HL-60 (cell line): ENCODE data around the gene TIMM44.

Source experiments
- DNase-seq, 2 experiments: peaks; one replicate each; pipeline ENCODE4 v3.0.0-alpha.2; 2010 to 2020; ENCODE audit warnings: low read depth in 1 of 2, low spot score in 1 of 2
- H3K27ac ChIP-seq: fragments of 250-450 bp; sonication (Bioruptor Pico); replicated peaks from 2 replicates; pipeline ENCODE4 v1.5.1; 2020; ENCODE audit warnings: mild to moderate bottlenecking, moderate library complexity
- H3K27me3 ChIP-seq: fragments of 250-450 bp; sonication (Bioruptor Pico); 2 replicates; pipeline ENCODE4 v1.5.1; 2021; ENCODE audit warnings: mild to moderate bottlenecking, moderate library complexity; ENCODE audit not compliant: insufficient read depth, poor library complexity, severe bottlenecking
- H3K4me3 ChIP-seq: replicated peaks from 2 replicates; pipeline ENCODE4 v1.5.1; 2011; ENCODE audit warnings: mild to moderate bottlenecking, control low read depth, low read length; ENCODE audit not compliant: insufficient read depth
- GABPA ChIP-seq: IDR thresholded peaks from 2 replicates; pipeline ENCODE4 v1.6.1; 2012; ENCODE audit warnings: low read depth
- POLR2AphosphoS5 ChIP-seq: IDR thresholded peaks from 2 replicates; pipeline ENCODE4 v1.6.1; 2012; ENCODE audit warnings: low read depth
- SPI1 ChIP-seq: IDR thresholded peaks from 2 replicates; pipeline ENCODE4 v1.6.1; 2012; ENCODE audit warnings: low read depth, mild to moderate bottlenecking, borderline replicate concordance
- TF ChIP-seq, protein P1 (sequence below): IDR thresholded peaks from 2 replicates; pipeline ENCODE4 v1.6.1; 2012; ENCODE audit warnings: low read depth; ENCODE audit not compliant: insufficient replicate concordance
- TF ChIP-seq, protein P2 (sequence below): IDR thresholded peaks from one replicate; pipeline ENCODE4 v1.5.1; 2011; ENCODE audit warnings: low read length, control low read depth, inconsistent platforms; ENCODE audit not compliant: insufficient read depth

The TIMM44 gene

DNA sequence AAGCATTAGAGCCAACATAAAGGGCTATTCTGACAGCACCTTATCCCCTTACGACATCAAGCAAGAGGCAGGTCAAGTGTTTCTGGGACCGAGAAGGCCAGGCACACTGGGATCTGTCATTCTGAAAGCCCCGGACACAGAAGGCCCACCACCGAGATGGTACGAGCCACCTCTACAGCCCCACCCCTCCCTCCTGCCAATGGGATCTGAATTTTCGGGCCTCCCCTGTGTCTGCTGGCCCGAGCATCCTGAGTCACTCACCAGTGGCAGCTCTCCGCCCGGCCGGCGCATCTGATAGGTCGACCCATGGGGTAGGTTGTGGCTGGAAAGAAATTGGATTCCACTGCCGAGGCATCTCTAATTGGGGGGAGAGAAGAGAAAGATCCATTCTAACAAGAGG lies 2.6 kb downstream of the TIMM44 start:
- DNase-seq = no peak
- TF ChIP-seq SPI1 (no peak), GABPA (no peak), POLR2AphosphoS5 (no peak)
- TF ChIP-seq, protein P1, sequence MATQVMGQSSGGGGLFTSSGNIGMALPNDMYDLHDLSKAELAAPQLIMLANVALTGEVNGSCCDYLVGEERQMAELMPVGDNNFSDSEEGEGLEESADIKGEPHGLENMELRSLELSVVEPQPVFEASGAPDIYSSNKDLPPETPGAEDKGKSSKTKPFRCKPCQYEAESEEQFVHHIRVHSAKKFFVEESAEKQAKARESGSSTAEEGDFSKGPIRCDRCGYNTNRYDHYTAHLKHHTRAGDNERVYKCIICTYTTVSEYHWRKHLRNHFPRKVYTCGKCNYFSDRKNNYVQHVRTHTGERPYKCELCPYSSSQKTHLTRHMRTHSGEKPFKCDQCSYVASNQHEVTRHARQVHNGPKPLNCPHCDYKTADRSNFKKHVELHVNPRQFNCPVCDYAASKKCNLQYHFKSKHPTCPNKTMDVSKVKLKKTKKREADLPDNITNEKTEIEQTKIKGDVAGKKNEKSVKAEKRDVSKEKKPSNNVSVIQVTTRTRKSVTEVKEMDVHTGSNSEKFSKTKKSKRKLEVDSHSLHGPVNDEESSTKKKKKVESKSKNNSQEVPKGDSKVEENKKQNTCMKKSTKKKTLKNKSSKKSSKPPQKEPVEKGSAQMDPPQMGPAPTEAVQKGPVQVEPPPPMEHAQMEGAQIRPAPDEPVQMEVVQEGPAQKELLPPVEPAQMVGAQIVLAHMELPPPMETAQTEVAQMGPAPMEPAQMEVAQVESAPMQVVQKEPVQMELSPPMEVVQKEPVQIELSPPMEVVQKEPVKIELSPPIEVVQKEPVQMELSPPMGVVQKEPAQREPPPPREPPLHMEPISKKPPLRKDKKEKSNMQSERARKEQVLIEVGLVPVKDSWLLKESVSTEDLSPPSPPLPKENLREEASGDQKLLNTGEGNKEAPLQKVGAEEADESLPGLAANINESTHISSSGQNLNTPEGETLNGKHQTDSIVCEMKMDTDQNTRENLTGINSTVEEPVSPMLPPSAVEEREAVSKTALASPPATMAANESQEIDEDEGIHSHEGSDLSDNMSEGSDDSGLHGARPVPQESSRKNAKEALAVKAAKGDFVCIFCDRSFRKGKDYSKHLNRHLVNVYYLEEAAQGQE = no peak
- TF ChIP-seq, protein P2, sequence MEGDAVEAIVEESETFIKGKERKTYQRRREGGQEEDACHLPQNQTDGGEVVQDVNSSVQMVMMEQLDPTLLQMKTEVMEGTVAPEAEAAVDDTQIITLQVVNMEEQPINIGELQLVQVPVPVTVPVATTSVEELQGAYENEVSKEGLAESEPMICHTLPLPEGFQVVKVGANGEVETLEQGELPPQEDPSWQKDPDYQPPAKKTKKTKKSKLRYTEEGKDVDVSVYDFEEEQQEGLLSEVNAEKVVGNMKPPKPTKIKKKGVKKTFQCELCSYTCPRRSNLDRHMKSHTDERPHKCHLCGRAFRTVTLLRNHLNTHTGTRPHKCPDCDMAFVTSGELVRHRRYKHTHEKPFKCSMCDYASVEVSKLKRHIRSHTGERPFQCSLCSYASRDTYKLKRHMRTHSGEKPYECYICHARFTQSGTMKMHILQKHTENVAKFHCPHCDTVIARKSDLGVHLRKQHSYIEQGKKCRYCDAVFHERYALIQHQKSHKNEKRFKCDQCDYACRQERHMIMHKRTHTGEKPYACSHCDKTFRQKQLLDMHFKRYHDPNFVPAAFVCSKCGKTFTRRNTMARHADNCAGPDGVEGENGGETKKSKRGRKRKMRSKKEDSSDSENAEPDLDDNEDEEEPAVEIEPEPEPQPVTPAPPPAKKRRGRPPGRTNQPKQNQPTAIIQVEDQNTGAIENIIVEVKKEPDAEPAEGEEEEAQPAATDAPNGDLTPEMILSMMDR = no peak
- Histone ChIP-seq H3K4me3 (no peak overlapping the region), H3K27me3 (no peaks in the 10 kb centered on the region), H3K27ac (no peak overlapping the region)

DNA sequence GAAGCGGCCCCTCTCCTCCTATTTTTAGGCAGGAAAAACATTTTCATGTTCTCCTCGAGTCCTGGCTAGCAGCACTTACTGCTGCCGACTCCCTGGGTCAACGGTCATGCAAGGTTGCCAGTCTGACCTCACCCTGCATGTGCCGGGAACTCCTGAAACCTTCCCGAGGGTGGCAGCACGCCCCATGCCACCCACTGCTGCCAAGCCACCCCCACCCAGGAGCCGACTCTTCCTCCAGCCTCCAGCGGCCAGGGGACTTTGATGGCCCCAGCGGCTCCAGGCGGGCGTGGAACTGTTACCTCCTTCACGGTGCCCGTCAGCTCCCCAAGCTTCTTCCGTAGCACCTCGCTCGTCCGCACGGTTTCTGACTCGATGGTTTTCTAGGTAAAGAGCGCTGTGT lies 8.7 kb downstream of the TIMM44 start:
- TF ChIP-seq, protein P1 = no peak
- TF ChIP-seq SPI1 (no peak), GABPA (no peak), POLR2AphosphoS5 (no peak)
- TF ChIP-seq, protein P2 = no peak
- no peak for DNase-seq

DNA sequence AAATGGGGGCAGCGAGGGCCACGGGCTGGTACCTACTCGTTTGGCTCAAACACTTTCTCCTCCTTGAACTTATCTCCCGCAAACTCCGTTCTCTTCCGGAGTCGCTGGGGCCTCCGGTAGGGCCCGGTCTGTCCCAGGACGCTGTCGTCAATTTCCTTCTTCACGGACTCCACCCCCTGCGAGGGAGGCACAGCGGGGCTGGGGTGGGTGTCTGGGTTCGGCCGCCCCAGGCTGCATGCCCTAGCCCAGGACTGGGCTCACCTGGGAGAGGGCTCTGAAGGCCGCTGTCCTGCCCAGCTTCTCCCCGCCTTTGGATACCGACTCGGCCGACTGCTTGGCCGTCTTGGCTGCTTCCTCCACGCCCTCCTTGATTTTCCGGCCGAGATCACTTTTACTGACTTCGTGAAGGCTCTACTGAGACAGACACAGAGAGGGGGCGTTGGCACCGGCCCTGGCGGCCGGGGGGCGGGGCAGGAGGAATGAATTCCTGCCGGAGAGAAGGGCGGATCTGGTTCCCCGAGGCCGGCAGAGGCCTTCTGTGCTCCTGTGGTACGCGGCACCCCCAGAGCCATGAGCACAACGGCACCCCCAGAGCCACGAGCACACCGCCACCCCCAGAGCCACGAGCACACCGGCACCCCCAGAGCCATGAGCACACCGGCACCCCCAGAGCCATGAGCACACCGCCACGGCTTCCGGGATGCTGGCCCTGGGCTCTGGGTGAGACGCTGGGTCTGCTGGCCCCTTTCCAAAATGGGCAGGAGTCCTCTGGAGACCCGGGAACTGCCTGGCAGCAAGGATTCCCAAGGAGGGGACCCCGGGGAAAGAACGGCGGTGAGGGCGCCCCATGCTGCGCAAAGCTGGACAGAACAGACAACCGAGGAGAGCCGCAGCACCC lies 9.4 kb downstream of the TIMM44 start:
- TF ChIP-seq GABPA = no peak
- TF ChIP-seq, protein P1 = no peak
- TF ChIP-seq SPI1 = no peak
- no peak for TF ChIP-seq POLR2AphosphoS5
- TF ChIP-seq, protein P2 = no peak
- no peak for DNase-seq
- Histone ChIP-seq H3K27me3 (no peaks in the 10 kb centered on the region), H3K4me3 (no peak overlapping the region), H3K27ac (no peak overlapping the region)

More for the DNA sequence above, 8.7 kb downstream of the TIMM44 start:
- Histone ChIP-seq H3K27ac (no peak overlapping the region), H3K27me3 (no peaks in the 10 kb centered on the region), H3K4me3 (no peak overlapping the region)
